ENCODE results near the gene SLFN5. TPM values are rescaled to one million over a fixed set of nuclear protein-coding genes. Genes with fewer than 3 reads are reported as not detected.
"Not testable (repeated sequence)": the region's sequence is repeated elsewhere in the genome, so short reads cannot be mapped to it uniquely, and the experiment has no call there.

Gene SLFN5
- total and polyA plus RNA-seq, 7 donors = 1.2 to 26.2 (median 23.0) TPM

- intact Hi-C loops (cut with DNase I) = no loop called here
- Histone ChIP-seq H3K27ac (no peak overlapping the region), H3K4me3 (no peak overlapping the region), H3K36me3 (peaks cover 6 to 65% (median 21%) of the 10 kb centered on the region in 4 donors), H3K9me3 (no peaks in the 10 kb centered on the region), H3K27me3 (no peaks in the 10 kb centered on the region), H3K4me1 (no peaks in the 10 kb centered on the region)
- DNase-seq = no peak
- 84 to 88% methylated on average over 11 of the region's 11 CpGs for WGBS, 2 donors
- TF ChIP-seq EP300 (IDR thresholded peaks at IDR 0.05) (no peak), POLR2A (IDR thresholded peaks at IDR 0.05) (no peak), POLR2AphosphoS5 (IDR thresholded peaks at IDR 0.05) (no peak), CTCF (IDR thresholded peaks at IDR 0.05) (no peak)
Observed at GRCh38 chr17:35265566-35266141, 22.8 kb downstream of the SLFN5 start.

- intact Hi-C loops (cut with DNase I); DNase-seq; H3K9me3 ChIP-seq; H3K4me1 ChIP-seq; H3K4me3 ChIP-seq; H3K36me3 ChIP-seq; H3K27ac ChIP-seq; H3K27me3 ChIP-seq: not testable (repeated sequence)
- 44 to 65% methylated on average over 13 of the region's 13 CpGs for WGBS, 2 donors
Observed at GRCh38 chr17:35274167-35275066, 31.5 kb downstream of the SLFN5 start.

GRCh38 chr17:35278454-35278853, 35.6 kb downstream of the SLFN5 start:
- H3K4me3 ChIP-seq; H3K4me1 ChIP-seq; DNase-seq; H3K9me3 ChIP-seq; H3K36me3 ChIP-seq; intact Hi-C loops (cut with DNase I); H3K27ac ChIP-seq; H3K27me3 ChIP-seq: not testable (repeated sequence)
- 72 to 75% methylated on average over 6 of the region's 6 CpGs for WGBS, 2 donors

- WGBS, 2 donors = 96% methylated on average over 29 of the region's 29 CpGs
- H3K9me3 ChIP-seq; H3K4me3 ChIP-seq; H3K36me3 ChIP-seq; DNase-seq; H3K27ac ChIP-seq; H3K4me1 ChIP-seq; intact Hi-C loops (cut with DNase I); H3K27me3 ChIP-seq: not testable (repeated sequence)
Observed at GRCh38 chr17:35278876-35279275, 36.0 kb downstream of the SLFN5 start.

GRCh38 chr17:35283767-35284166, 40.9 kb downstream of the SLFN5 start:
- no peak for DNase-seq
- H3K4me3 ChIP-seq = no peak overlapping the region
- no peaks in the 10 kb centered on the region for H3K9me3 ChIP-seq
- no peaks in the 10 kb centered on the region for H3K4me1 ChIP-seq
- intact Hi-C loops (cut with DNase I) = no loop called here
- H3K27ac ChIP-seq = no peak overlapping the region
- H3K36me3 ChIP-seq = no peaks in the 10 kb centered on the region
- H3K27me3 ChIP-seq = no peaks in the 10 kb centered on the region
- TF ChIP-seq POLR2A (IDR thresholded peaks at IDR 0.05) (no peak), CTCF (IDR thresholded peaks at IDR 0.05) (no peak), POLR2AphosphoS5 (IDR thresholded peaks at IDR 0.05) (no peak), EP300 (IDR thresholded peaks at IDR 0.05) (no peak)

- no peak for TF ChIP-seq CTCF (IDR thresholded peaks at IDR 0.05)
- TF ChIP-seq POLR2AphosphoS5 (IDR thresholded peaks at IDR 0.05) = no peak
- no peak for TF ChIP-seq EP300 (IDR thresholded peaks at IDR 0.05)
- TF ChIP-seq POLR2A (IDR thresholded peaks at IDR 0.05) = no peak
- WGBS, 2 donors = 80 to 93% methylated on average over 2 of the region's 2 CpGs
- intact Hi-C loops (cut with DNase I) = no loop called here
- DNase-seq = no peak
- Histone ChIP-seq H3K9me3 (no peaks in the 10 kb centered on the region), H3K36me3 (no peaks in the 10 kb centered on the region), H3K4me3 (no peak overlapping the region), H3K4me1 (no peaks in the 10 kb centered on the region), H3K27me3 (no peaks in the 10 kb centered on the region), H3K27ac (no peak overlapping the region)
Observed at GRCh38 chr17:35284955-35285354, 42.1 kb downstream of the SLFN5 start.
